H7 (cell line): ENCODE measurements around the gene SAV1. TPM values are rescaled to one million over a fixed set of nuclear protein-coding genes. Genes with fewer than 3 reads are reported as not detected.

Experiments used
- DNase-seq: peaks from one replicate; pipeline ENCODE4 v3.0.0; 2012
- H3K27me3 ChIP-seq: 2 replicates; pipeline ENCODE4 v1.6.0; 2011; ENCODE audit warnings: mild to moderate bottlenecking, low read length; ENCODE audit not compliant: control insufficient read depth, insufficient read depth
- H3K36me3 ChIP-seq: replicated peaks from 2 replicates; pipeline ENCODE4 v1.5.1; 2011; ENCODE audit warnings: low read length; ENCODE audit not compliant: control insufficient read depth, insufficient read depth
- H3K4me3 ChIP-seq: 2 replicates; pipeline ENCODE4 v1.5.1; 2011; ENCODE audit warnings: low read depth, mild to moderate bottlenecking, control low read depth, low read length, moderate library complexity; ENCODE audit not compliant: insufficient read depth
- total RNA-seq: library from RNA; depleted of rRNA; stranded (reverse); fragments of >200 nt; shearing (Covaris generic); gene quantifications from 2 replicates; pipeline ENCODE4 v1.2.3, GENCODE V29; 2014; rRNA removed

SAV1 gene
- total RNA-seq, 1 experiment from 2014 or later: 28.4 TPM

DNA sequence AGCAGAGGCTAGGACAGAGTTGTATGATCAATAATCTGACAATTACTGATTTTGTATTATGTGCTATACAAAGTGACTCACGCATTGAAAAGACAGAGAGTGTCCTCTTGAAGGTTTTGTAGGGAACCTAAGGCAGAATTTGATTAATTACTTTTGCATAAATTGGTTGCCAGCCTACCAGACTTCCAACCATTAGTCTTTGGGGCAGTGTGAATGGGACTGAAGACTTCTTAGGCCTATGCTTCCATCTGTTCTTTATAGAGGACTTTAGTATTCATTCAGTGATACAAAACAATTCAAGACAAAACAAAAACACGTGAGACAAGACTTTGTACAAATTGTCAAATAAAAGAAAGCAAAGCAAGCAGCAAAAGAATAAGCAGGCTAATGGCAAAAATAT, 61.6 kb downstream of the SAV1 start:
- H3K36me3 ChIP-seq: no peaks in the 10 kb centered on the region
- no peaks in the 10 kb centered on the region for H3K27me3 ChIP-seq
- H3K4me3 ChIP-seq: no peak overlapping the region
- DNase-seq: no peak

DNA sequence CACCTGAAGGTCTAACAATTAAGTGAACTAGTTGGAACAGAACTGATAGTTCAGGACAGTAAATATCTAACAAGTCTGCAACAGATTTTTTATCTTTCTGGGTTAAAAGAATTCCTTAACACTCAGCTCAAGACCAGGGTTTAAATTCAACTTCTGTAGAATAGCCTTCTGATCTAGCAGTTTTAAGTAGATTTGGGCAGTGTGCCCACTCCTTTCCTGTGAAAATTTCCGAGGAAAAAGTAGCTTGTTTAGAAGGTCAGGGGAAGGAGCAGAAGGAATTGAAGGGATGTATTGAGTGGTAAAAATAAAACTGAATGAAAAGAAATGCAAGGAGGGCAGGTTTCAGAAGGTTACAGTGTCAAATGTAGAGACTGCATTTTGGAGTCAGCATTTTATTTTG, 62.3 kb downstream of the SAV1 start:
- Histone ChIP-seq H3K36me3 (no peaks in the 10 kb centered on the region), H3K27me3 (no peaks in the 10 kb centered on the region), H3K4me3 (no peak overlapping the region)
- no peak for DNase-seq

DNA sequence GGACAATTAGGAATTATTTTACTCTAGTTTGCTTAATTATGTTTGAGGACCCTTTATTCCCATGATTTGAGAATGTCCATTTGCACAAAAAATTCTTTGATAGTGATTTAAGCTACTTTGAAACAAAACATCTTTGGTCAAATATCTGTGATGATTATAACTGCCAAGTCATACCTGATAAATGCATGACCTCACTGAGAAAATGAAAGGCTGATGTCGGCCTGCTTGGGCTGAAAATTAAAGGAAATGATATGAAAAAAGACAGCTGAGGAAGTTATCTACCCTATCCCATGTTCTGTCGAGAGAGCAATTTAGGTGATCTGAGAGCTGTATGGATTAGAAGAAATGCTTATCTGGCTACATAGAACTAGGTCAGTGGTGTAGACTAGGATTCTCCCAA, 64.5 kb downstream of the SAV1 start:
- no peak overlapping the region for H3K4me3 ChIP-seq
- no peaks in the 10 kb centered on the region for H3K27me3 ChIP-seq
- H3K36me3 ChIP-seq: no peaks in the 10 kb centered on the region
- DNase-seq: no peak

DNA sequence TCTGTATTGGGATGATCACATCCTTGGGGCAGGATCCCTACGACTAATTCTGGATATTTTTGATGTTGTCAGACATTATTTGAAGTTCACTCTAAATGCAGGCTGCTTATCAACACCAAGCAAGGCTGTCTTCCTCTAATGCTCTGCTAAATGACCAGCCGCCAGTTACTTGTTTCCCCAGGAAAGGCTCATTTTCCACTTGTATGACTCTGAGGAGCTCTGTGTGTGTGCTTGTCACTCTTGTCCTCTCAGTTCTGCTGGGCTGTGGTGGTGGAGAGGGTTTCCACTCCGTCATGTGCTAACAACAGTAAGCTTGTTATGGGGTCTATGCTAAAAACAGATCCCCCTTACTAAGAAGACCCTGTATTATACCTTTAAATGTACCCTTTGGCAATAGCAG, 66.1 kb downstream of the SAV1 start:
- no peak for DNase-seq
- H3K27me3 ChIP-seq: no peaks in the 10 kb centered on the region
- H3K4me3 ChIP-seq: no peak overlapping the region
- no peaks in the 10 kb centered on the region for H3K36me3 ChIP-seq

DNA sequence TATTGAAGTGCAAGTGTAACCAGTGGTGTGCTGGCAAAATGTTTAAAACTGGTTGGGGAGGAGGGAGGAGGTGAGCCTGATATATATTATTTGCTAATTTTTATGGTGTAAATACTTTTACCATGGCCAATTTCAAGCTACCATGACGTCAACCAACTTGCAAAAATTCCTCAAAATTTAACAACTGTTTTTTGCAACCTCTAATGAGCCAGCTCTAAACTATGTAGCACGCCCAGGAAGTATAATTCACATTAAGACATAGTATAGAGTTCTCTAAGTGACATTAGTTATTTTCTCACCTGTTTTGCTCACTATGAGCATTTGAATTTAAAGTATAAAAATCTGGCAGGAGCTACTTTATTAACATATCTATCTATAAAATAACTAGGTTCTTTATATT, 66.7 kb downstream of the SAV1 start:
- Histone ChIP-seq H3K36me3 (no peaks in the 10 kb centered on the region), H3K4me3 (no peak overlapping the region), H3K27me3 (no peaks in the 10 kb centered on the region)
- no peak for DNase-seq

DNA sequence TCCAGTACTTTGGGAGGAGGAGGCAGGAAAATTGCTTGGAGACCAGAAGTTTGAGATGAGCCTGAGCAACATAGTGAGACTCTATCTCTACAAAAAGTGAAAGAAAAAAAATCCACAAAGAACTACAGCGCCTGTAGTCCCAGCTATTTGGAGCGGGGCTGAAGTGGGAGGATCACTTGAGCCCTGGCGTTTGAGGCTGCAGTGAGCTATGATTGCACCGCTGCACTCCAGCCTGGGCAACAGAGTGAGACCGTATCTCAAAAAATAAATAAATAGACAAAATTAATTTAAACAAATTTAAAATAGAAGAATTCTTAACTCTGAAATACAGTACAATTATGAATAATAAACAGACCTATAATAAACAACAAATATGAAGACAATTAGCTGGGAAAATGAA, 67.3 kb downstream of the SAV1 start:
- DNase-seq: no peak
- Histone ChIP-seq H3K27me3 (no peaks in the 10 kb centered on the region), H3K4me3 (no peak overlapping the region), H3K36me3 (no peaks in the 10 kb centered on the region)

DNA sequence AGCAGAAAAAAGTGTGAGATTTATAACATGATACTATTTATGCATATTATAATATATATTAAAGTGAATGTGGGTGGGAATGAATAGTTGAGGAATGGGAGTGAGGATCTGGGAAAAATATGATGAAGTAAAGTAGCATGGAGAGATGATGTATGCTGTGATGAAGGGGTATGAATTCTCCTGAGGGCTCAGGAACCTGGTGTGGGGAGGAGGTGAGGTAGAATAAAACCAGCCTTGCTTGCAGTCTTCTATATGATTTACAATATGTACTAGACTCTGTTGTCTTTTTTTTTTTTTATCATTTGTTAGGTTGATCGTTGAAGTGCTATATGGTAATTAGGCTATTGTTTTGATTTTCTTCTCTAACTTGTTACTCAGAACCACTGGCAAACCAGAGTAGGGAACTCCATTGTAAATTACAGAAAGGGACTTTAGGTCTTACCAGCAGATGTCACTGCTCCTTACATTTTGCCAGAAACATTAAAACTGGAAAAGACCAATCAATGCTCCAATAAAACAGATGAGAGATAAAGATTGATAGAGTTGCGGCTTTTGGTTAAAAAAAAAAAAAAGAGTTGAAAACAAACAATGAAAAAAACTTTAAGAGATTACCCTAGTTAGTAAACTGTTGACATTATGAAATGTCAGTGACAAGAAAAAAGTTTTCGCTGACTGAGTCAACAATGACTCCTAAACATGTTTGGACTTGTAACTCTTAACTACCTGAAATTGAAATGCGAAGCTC, 68.2 kb downstream of the SAV1 start:
- no peaks in the 10 kb centered on the region for H3K36me3 ChIP-seq
- H3K27me3 ChIP-seq: no peaks in the 10 kb centered on the region
- H3K4me3 ChIP-seq: no peak overlapping the region
- no peak for DNase-seq

DNA sequence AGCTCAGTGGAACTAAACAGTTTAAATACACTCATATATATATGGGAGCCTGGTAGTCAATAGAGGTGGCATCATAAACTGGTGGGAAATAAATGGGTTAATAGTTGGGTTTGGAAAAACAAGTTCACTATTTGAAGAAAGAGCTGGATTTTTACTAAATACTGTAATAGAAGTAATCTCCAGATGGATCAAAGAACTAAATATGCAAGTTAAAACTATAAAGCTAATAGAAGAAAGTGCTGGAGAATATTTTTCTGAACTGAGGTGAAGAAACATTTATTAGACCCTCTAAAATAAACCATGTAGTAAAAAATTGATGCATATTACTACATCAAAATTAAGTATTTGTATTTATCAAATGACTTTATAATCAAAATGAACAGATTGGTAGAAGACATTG, 69.3 kb downstream of the SAV1 start:
- Histone ChIP-seq H3K36me3 (no peaks in the 10 kb centered on the region), H3K4me3 (no peak overlapping the region), H3K27me3 (no peaks in the 10 kb centered on the region)
- no peak for DNase-seq

DNA sequence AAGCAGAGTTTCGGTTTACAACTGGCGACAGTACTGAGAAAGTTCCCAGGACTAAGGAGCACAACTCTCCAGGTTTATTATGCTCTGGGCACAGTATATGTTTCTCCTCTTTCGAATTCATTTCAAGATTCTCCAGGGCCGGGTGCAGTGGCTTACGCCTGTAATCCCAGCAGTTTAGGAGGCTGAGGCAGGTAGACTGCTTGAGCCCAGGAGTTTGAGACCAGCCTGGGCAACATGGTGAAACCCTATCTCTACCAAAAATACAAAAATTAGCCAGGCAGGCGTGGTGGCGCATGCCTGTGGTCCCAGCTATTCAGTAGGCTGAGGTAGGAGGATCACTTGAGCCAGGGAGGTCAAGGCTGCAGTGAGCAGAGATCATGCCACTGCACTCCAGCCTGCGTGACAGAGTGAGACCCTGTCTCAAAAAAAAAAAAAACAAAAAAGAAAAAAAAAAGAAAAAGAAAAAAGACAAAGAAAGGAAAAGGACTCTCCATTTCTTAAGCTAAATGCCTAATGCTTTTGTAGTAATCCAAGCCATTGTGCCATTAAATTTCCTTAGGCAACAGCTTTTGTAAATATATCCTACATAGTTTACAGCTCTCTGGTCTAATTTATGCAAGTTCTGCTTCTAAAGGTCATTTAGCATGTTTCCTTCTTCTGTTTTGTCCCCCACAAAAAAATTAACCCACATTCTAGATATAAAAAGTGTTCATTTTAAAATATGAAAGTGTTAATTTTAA, 73.4 kb downstream of the SAV1 start:
- DNase-seq: no peak
- H3K4me3 ChIP-seq: no peak overlapping the region
- H3K27me3 ChIP-seq: no peaks in the 10 kb centered on the region
- H3K36me3 ChIP-seq: no peaks in the 10 kb centered on the region

DNA sequence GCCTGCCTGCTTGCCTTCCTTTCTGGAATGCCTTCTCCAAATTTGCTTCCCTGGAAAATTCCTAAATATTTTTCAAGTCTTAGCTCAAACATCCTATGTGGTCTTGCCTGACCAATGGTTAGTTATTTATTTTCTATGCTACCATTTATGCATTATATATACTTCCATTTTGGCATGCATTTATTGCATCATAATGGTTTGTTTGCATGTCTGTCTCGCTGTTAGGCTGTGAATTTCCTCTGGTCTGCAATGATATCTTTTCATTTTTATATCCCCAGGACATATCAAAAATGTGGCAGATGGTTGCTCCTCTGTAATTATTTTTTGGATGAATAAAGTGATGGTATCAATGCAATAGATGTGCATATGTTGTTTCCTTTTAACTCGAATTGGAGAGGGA, 77.6 kb downstream of the SAV1 start:
- no peak overlapping the region for H3K4me3 ChIP-seq
- no peaks in the 10 kb centered on the region for H3K36me3 ChIP-seq
- DNase-seq: no peak
- H3K27me3 ChIP-seq: no peaks in the 10 kb centered on the region

Other genes starting within 250 kb of the SAV1 start
- gene MAP4K5, start 135.7 kb downstream of the SAV1 start, total RNA-seq: 17.2 and 27.4 TPM in 2 replicates
- gene ATL1, start 108.2 kb downstream of the SAV1 start, total RNA-seq: 1.9 and 2.8 TPM in 2 replicates
- gene NIN, start 162.9 kb upstream of the SAV1 start, total RNA-seq: 8.5 and 14.2 TPM in 2 replicates
- 9.6 and 19.3 TPM in 2 replicates for gene ABHD12B, start 203.7 kb upstream of the SAV1 start, total RNA-seq